CD4-positive, alpha-beta T cell treated with Interleukin-1 beta for 1 hour (primary cell): Measurements from ENCODE around the gene HNRNPL.
A peak's percentile ranks its signal among the peaks of the same experiment; 100 is the strongest.
"Not testable (repeated sequence)": the region's sequence is repeated elsewhere in the genome, so short reads cannot be mapped to it uniquely, and the experiment has no call there.

Source experiments
- DNase-seq, 2 donors: peaks; one replicate each; pipeline ENCODE4 v3.0.0-alpha.2; 2020 to 2022

Gene HNRNPL

GRCh38 chr19:38797781-38798180 lies 52.0 kb downstream of the HNRNPL start:
- DNase-seq, result not testable (repeated sequence)

- no peak for DNase-seq
Observed at GRCh38 chr19:38796154-38796553, 53.6 kb downstream of the HNRNPL start.

GRCh38 chr19:38795549-38795948 lies 54.2 kb downstream of the HNRNPL start:
- no peak for DNase-seq

- DNase-seq, result no peak
Observed at GRCh38 chr19:38793671-38794070, 56.1 kb downstream of the HNRNPL start.

GRCh38 chr19:38793177-38793576 lies 56.6 kb downstream of the HNRNPL start:
- no peak for DNase-seq

GRCh38 chr19:38792250-38793111 lies 57.3 kb downstream of the HNRNPL start:
- DNase-seq, result peak; percentile 39 to 46

GRCh38 chr19:38791451-38792064 lies 58.2 kb downstream of the HNRNPL start:
- DNase-seq, result not testable (repeated sequence)

GRCh38 chr19:38790507-38791403 lies 59.0 kb downstream of the HNRNPL start:
- DNase-seq, result not testable (repeated sequence)

GRCh38 chr19:38788478-38789243 lies 61.1 kb downstream of the HNRNPL start, which contains the start of gene LGALS7B:
Gene LGALS7B (plus strand): TSS chr19:38789200. CDS start chr19:38789227, 27 bp downstream.
- no peak for DNase-seq

GRCh38 chr19:38786572-38787265 lies 63.1 kb downstream of the HNRNPL start:
- DNase-seq, result no peak
